HG03159 (cell line): ENCODE results near the gene CBR3.
"Not testable (repeated sequence)": the region's sequence is repeated elsewhere in the genome, so short reads cannot be mapped to it uniquely, and the experiment has no call there.

Experiments
- ATAC-seq: cut with Tn5 transposase; IDR thresholded peaks from one replicate; pipeline ENCODE4 v1.9.1; 2021; ENCODE audit warnings: mild to moderate bottlenecking, moderate library complexity; ENCODE audit not compliant: unreplicated experiment

The CBR3 gene

DNA sequence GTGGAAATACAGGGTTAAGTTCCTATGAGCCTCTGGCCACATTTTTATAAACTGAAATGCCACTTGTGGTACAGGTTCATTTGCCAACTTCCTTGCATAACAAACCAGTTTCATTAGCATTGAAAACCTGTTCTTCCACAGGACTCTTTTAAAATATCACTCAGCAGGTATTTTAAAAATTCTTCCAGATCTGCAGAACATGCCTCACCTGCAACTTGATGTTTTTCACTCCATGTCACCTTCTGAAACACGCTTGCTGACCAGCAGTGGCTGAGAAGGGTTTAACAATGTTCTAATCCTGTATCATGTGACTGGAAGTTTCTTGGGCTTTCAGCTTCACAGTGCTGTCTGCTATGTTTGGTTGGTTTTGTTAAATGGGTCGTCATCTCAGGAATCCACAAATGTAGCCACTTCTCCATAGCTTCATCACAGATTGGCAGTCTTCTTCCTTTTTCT, 17.6 kb upstream of the CBR3 start:
- ATAC-seq: no peak

DNA sequence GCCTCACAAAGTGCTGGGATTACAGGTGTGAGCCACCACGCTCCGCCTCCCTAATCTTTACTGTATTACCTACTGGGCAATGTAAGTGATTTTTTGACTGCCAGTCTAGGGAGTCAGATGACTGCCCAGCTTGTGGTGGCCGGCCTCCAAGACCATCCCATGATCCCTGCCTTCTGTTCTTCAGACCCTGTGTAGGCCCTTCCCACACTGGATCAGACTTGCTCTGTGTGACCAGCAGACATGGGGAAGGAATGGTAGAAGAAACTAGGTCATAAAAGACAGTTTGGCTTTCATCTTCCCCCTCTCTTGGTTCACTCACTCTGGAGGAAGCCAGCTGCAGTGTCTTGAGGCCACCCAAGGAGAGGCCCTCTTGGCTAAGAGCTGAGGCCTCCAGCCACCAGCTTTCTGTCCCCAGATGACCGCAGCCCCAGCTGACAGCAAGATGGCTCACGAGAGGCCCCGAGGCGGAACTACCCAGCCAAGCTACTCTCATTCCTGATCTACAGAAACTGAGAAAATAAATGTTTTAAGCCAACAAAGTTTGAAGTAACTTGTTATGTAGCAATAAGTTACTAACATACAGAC, 14.5 kb upstream of the CBR3 start:
- no peak for ATAC-seq

DNA sequence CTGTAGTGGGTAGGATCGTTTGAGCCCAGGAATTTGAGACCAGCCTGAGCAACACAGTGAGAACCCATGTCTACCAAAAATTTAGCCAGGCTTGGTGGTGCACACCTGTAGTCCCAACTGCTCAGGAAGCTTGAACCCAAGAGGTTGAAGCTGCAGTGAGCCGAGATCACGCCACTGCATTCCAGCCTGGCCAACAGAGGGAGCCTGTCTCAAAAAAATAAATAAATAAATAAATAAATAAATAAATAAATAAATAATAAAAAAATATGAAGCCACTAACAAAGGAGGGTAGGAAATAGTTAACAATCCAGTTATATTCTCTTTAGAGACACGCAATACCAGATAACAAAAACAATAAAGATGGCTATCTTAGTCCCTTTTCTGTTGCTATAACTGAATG, 11.9 kb upstream of the CBR3 start:
- no peak for ATAC-seq

DNA sequence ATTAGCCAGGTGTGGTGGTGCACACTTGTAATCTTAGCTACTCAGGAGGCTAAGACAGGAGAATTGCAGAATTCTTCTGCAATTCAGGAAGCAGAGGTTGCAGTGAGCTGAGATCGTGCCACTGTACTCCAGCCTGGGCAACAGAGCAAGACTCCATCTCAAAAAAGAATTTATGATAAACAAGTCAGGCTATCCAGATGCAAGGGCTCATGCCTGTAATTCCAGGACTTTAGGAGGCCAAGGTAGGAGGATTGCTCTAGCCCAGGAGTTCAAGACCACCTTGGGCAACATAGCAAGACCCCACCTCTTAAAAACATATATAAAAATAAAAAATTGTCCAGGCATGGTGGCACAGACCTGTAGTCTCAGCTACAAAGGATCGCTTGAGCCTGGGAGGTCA, 10.5 kb upstream of the CBR3 start:
- no peak for ATAC-seq

DNA sequence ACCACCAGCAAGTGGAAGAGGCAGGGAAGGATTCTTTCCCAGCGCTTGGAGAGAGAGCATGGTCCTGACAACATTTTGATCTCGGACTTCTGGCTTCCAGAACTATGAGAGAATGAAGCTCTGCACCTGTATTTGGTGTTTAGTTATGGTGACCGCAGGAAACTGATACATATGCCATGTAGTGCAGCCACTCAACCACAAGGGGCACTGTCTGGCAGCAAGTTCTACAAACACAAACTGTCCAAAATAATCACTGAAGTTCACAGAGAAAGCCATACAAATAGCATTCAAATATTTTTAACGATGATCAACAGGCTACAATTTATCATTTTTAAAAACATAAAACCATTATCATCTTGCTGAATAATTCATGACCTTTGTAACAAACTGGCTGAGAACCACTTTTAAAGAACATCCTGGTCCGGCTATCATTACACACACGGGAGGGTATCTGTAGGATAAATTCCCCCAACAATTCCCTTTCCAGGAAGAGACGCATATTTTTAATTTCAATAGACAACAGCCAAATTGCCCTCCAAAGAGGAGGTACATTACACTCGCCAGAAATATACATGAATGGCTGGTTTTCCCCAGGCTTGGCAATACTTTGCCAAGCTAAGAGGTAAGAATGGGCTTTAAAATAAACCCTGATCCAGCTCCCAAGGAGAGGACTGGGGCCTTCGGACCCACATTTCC, 9.2 kb upstream of the CBR3 start:
- no peak for ATAC-seq

DNA sequence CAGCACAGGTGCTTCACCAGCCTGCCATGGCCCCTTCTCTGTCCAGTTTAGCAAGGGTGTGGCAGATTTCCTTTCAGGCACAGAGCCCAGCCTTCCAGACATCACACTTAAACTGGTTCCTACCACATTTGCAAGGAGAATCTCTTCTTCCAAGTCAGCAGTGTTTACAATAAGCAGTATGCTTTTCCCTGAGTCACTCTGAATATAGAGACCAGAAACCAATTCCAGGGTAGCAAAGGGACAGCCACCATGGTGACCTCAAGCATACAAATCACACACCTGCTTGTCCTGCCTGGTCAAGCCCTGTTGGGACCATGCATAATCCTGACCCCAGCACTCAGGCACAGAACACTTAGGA, 8.7 kb upstream of the CBR3 start:
- ATAC-seq: no peak

DNA sequence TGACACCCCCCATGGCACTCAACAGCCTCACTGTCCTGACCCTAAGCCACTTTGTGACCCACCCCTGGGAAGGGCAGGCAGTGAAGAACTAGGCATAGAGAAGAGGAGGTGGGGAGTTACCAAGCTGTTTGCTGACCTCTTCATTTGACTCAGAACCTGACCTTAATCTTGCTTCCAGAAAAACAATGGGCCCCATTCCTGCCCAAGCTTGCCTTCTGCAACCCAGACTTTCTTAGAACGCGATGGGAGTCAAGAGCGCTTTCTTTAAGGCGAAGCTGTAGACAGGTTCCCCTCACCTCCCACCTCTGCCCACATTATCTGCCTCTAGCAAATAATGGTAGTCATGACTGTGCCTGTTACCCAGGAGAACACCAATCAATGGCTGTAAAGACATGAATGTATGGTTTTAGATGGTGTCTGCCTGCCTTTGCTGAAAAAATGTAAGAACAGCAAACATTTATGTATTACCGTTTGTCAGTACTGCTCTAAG, 8.2 kb upstream of the CBR3 start:
- no peak for ATAC-seq

DNA sequence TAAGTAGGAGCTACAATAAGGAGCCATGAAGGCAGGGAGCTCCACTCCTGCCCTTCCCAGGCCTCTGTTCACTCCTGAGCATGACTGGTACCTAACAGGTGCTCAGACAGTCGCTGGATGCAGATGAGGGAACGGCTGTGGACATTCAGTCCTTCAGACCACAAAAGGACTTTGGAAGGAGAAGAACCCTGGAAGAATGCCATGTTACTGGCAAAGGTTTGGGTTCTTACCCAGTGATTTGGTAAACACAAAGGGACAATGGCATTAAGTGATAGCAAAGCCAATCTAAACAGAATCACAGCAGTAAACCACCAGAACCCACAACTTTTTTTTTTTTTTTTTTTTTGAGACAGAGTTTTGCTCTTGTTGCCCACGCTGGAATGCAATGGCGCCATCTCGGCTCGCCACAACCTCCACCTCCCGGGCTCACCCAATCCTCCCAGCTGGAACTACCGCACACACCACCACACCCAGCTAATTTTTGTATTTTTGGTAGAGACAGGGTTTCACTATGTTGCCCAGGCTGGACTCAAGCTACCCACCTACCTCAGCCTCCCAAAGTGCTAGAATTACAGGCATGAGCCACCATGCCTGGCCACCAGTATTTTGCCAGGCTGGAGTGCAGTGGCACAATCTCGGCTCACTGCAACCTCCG, 7.5 kb upstream of the CBR3 start:
- ATAC-seq: no peak

DNA sequence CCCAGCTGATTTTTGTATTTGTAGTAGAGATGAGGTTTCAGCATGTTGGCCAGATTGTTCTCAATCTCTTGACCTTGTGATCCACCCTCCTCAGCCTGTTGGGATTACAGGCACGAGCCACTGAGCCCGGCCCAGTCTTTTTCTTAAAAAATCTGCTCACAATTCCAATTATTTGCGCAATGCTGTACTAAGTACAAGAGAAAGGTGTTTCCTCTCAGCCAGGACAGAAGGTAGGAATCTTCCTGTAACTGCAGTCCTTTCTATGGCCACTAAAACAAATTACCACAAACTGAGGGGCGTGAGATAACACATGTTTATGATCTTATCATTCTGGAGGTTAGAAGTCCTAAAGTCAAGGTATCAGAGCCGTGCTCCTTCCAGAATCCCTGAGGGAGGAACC, 6.9 kb upstream of the CBR3 start:
- ATAC-seq: no peak

DNA sequence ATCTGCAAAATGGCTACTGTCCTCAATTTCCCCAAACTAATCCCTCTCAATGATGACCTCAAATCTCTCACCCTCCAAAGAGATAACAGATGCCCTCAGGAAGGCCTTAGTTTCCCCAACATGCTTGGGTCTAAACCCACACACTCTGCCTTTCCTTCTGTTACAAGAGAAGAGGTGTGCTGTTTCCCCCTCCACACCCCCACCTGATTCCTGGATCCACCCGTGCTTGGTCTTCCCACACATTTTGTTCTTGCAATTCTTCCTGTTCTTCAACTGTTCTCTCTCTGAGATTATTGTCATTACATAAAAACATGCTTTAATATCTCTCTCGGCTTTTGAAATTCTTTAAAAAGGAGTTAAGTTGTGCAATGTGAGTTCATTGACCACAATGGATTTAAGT, 5.7 kb upstream of the CBR3 start:
- ATAC-seq: no peak

DNA sequence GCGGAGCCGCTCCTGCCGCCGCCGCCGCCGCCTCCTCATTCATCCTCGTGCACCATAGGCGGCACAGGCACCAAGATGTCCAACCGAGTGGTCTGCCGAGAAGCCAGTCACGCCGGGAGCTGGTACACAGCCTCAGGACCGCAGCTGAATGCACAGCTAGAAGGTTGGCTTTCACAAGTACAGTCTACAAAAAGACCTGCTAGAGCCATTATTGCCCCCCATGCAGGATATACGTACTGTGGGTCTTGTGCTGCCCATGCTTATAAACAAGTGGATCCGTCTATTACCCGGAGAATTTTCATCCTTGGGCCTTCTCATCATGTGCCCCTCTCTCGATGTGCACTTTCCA, 4.5 kb upstream of the CBR3 start:
- not testable (repeated sequence) for ATAC-seq

DNA sequence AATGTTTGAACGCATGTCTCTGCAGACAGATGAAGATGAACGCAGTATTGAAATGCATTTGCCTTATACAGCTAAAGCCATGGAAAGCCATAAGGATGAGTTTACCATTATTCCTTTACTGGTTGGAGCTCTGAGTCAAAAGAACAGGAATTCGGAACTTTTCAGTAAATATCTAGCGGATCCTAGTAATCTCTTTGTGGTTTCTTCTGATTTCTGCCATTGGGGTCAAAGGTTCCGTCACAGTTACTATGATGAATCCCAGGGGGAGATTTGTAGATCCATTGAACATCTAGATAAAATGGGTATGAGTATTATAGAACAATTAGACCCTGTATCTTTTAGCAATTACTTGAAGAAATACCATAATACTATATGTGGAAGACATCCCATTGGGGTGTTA, 4.0 kb upstream of the CBR3 start:
- ATAC-seq: not testable (repeated sequence)

DNA sequence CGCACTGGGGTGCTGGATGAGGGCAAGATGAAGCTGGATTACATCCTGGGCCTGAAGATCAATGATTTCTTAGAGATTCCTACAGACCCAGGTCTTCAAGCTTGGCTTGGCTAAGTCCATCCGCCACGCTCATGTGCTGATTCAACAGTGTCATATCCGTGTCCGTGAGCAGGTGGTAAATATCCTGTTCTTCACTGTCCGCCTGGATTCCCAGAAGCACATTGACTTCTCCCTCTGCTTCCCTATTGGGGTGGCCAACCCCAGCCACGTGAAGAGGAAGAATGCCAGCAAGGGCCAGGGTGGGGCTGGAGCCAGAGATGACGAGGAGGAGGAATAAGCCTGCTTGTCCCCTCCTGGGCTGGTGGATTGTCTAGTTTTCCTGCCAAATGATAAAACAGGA, 2.2 kb upstream of the CBR3 start:
- ATAC-seq: no peak

DNA sequence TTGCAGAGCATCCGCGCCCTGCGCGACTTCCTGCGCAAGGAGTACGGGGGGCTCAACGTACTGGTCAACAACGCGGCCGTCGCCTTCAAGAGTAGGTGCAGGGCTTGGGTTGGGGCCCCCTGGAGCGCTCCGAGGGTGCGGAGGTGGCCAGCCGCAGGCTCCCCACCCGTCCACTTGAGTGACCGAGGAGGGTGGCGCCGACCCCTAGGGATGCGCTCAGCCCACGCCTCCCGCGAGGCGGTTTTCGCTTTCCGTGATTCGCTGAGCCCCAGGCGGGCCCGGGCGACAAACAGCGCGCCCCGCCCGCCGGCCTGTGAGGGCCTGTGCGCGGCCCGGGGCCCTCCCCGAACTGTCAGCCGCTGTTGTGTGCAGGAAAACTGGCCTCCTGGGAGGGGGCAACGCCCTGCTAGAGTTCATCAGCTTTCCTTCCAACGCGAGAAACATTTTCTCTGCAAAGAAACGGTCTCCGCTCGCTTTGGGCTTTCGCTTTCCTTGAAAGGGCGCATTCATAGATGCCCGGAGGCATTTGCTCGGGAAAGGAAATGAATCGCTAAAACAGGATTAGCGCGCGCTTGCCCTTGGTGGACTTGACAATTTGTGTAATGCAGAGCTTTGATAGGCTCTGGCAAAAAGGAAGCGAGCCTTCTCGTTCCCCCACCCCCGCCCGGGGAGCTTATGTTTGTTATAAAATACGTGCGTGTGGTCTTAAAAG, 668 bp downstream of the CBR3 start:
- no peak for ATAC-seq

DNA sequence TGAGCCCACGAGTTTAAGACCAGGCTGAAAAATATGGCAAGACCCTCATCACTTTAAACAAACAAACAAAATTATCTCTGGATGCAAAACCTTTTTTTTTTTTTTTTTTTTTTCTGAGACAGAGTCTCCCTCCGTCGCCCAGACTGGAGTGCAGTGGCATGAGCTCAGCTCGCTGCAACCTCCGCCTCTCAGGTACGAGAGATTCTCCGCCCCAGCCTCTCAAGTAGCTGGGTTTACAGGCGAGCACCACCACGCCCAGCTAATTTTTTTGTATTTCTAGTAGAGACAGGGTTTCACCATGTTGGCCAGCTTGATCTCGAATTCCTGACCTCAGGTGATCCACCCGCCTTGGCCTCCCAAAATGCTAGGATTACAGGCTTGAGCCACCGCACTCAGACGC, 4.9 kb downstream of the CBR3 start:
- not testable (repeated sequence) for ATAC-seq

DNA sequence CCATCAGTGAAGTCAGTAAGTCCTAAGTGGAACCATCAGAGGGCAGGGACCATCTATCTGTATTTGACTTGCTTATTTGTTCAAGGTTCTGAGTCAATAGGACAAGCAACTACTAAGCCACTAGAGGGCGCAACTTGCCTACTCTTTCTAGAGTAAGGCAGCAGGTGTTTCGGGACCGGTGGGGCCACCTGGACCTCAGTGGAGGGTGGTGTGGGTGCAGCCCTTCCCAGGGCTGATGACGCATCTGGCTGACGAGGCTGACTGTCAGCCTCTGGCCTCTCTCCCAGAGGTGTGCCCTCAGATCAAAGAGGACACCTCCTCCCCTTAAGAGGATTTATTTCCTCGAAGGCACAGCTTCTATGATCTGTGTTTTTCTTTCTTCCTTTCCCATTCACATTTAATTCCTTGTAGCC, 6.6 kb downstream of the CBR3 start:
- peak; percentile 84 for ATAC-seq

DNA sequence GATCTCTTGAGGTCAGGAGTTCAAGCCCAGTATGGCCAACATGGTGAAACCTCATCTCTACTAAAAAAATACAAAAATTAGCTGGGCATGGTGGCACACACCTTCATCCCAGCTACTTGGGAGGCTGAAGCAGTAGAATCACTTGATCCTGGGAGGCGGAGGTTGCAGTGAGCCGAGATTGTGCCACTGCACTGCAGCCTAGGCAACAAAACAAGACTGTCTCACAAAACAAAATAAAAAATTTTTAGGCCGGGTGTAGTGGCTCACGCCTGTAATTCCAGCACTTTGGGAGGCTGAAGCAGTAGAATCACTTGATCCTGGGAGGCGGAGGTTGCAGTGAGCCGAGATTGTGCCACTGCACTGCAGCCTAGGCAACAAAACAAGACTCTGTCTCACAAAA, 9.4 kb downstream of the CBR3 start:
- ATAC-seq: not testable (repeated sequence)

DNA sequence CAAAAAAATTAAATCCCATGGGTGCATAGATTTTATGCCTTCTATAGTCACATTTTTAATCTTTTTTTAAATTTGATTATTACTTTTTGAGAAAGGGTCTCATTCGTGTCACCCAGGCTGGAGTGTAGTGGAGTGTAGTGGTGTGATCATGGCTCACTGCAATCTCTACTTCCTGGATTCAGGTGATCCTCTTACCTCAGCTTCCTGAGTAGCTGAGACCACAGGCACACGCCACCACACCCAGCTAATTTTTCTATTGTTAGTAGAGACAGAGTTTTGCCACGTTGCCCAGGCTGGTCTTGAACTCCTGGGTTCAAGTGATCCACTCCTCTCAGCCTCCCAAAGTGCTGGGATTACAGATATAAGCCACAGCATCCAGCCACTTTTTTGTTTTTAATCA, 10.4 kb downstream of the CBR3 start:
- ATAC-seq: no peak

DNA sequence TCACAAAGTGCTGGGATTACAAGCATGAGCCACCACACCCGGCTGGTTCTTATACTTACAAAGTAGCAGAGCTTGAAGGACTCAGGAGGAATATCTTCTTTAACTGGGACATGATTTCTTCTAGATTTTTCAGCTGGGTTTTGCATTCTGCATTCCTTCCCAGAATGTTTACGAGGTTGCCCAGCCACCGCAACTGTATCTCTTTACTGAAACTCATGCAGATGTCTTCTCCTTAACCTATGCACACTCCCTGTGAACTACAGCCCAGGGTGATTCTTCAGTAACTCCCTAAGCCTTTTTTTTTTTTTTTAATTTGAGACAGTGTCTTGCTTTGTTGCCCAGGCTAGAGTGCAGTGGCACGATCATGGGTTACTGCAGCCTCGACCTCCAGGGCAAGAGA, 13.0 kb downstream of the CBR3 start:
- no peak for ATAC-seq

DNA sequence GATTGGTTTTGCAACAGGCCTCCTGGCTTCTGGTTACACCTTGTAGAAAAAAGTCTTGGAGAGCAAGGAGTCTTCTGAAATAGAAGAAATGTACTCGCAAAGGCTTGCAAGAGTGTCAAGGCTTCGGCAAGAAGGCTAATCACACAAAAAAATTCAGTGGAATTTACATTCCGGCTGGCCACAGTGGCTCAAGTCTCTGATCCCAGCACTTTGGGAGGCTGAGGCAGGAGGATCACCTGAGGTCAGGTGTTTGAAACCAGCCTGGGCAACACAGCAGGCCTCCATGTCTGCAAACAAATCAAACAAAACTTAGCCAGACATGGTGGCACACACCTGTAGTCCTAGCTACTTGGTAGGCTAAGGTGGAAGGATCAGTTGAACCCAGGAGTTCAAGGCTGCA, 14.0 kb downstream of the CBR3 start:
- no peak for ATAC-seq

DNA sequence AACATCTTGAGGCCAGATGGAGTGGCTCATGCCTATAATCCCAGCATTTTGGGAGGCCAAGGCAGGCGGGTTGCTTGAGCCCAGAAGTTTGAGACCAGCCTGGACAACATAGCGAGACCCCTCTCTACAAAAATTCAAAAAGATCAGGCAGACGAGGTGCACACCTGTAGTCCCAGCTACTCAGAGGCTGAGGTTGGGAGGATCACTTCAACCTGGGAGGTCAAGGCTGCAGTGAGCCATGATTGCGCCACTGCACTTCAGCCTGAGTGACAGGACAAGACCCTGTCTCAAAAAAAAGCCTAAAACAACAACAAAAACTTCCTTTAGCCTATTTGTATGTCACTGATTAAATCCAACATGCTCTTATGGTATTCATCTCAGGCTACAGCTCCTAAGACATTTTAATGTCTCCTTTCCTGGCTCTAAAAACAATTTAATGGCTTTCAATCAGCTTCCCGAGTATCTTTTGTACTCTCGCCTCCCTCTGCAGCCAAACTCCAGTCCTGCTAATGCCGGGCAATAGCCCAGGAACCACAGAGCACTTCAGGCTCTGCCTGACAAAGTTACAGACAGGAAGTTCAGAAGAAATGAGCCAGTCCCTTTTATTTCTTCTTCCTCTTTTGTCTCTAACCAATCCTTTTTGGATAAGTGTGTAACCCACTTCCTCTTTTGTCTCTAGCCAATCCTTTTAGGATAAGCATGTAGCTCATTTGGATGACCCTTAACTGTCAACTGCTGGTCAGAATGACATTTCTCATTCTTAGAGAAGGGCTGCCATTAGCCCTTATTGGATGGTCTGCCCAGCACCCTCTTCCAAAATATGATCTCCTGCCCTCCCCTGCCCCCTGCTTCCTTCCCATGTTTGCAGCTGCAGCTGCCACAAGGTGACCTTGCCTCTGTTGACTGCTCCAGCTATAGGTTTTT, 15.2 kb downstream of the CBR3 start:
- ATAC-seq: no peak
